A549 (cell line): ENCODE measurements around the gene TMEM163. TPM values are rescaled to one million over a fixed set of nuclear protein-coding genes. Genes with fewer than 3 reads are reported as not detected.

Source experiments
- ATAC-seq, 2 experiments: fragments of 200-7000 bp in 1 of 2; fragments of >200 bp in 1 of 2; cut with Nextera tagmentation in 1 of 2; cut with Tn5 transposase in 1 of 2; 3 replicates each; pipeline versions ENCODE4 v1.8.0 to v1.9.1; 2018 to 2020; ENCODE audit warnings: mild to moderate bottlenecking in 1 of 2, moderate library complexity in 1 of 2
- CTCF ChIA-PET: fragments of 300-600 bp; sonication (Branson Sonifier 250); formaldehyde crosslinking; extraction: SDS; loops from one replicate; lab custom pipeline; 2021; ENCODE audit warnings: antibody characterized with exemption, inconsistent platforms; lab: Yijun Ruan, JAX
- POLR2A ChIA-PET: fragments of 350-600 bp; formaldehyde crosslinking; extraction: SDS; loops from one replicate; lab custom pipeline; 2021; ENCODE audit warnings: antibody characterized with exemption, inconsistent platforms; lab: Yijun Ruan, JAX
- DNase-seq, 2 experiments: peaks; one replicate each; pipeline versions ENCODE4 v3.0.0 to v3.0.0-alpha.2; 2011 to 2016; ENCODE audit warnings: low read depth in 1 of 2, low spot score in 1 of 2
- FAIRE-seq: peaks from 2 replicates; lab custom pipeline; 2011; peaks lifted over from hg19 to GRCh38; lab: Jason Lieb, UNC
- H3K27ac ChIP-seq, 2 experiments: fragments of >200 bp; sonication (Bioruptor Twin); formaldehyde crosslinking; 3 replicates each; pipeline ENCODE4 v1.5.1; 2016 to 2017
- H3K4me1 ChIP-seq: fragments of >200 bp; sonication (Bioruptor Twin); formaldehyde crosslinking; 3 replicates; pipeline ENCODE4 v1.6.1; 2016
- H3K4me2 ChIP-seq: fragments of >200 bp; sonication (Bioruptor Twin); formaldehyde crosslinking; 3 replicates; pipeline ENCODE4 v1.6.1; 2016
- H3K4me3 ChIP-seq: fragments of >200 bp; sonication (Bioruptor Twin); formaldehyde crosslinking; 3 replicates; pipeline ENCODE4 v1.5.1; 2016
- H3K9me3 ChIP-seq: fragments of >200 bp; sonication (Bioruptor Twin); formaldehyde crosslinking; 3 replicates; pipeline ENCODE4 v1.6.1; 2016
- CBX2 ChIP-seq: fragments of 200-600 bp; sonication (generic); IDR thresholded peaks from 2 replicates; pipeline ENCODE4 v1.6.1; 2016; ENCODE audit warnings: low read depth, mild to moderate bottlenecking, borderline replicate concordance
- CBX8 ChIP-seq: fragments of 200-600 bp; sonication (generic); IDR thresholded peaks from 2 replicates; pipeline ENCODE4 v1.6.1; 2016
- CEBPB ChIP-seq, 2 experiments: fragments of >200 bp in 1 of 2; sonication (Bioruptor Twin) in 1 of 2; formaldehyde crosslinking in 1 of 2; IDR thresholded peaks; 2 replicates each; pipeline ENCODE4 v1.6.1; 2012 to 2016
- CHD2 ChIP-seq: fragments of 150-350 bp; IDR thresholded peaks from 2 replicates; pipeline ENCODE4 v1.6.1; 2014; ENCODE audit warnings: low read length; ENCODE audit not compliant: partially characterized antibody
- EHMT2 ChIP-seq: fragments of 200-600 bp; sonication (generic); IDR thresholded peaks from 2 replicates; pipeline ENCODE4 v1.6.1; 2016; ENCODE audit warnings: antibody characterized with exemption, low read depth, mild to moderate bottlenecking, moderate library complexity
- EP300 ChIP-seq, 2 experiments: fragments of >200 bp; sonication (Bioruptor Twin); formaldehyde crosslinking; IDR thresholded peaks; 2 replicates in 1 of 2; 3 replicates in 1 of 2; pipeline ENCODE4 v1.6.1; 2016 to 2017
- FOSB ChIP-seq: fragments of 250-450 bp; sonication (Bioruptor Pico); IDR thresholded peaks from 2 replicates; pipeline ENCODE4 v1.5.0; 2020; ENCODE audit warnings: mild to moderate bottlenecking, moderate library complexity
- FOXS1 ChIP-seq: fragments of 250-450 bp; sonication (Bioruptor Pico); IDR thresholded peaks from 2 replicates; pipeline ENCODE4 v1.5.0; 2020; ENCODE audit warnings: mild to moderate bottlenecking, moderate library complexity
- GATA3 ChIP-seq: IDR thresholded peaks from 2 replicates; pipeline ENCODE4 v1.6.1; 2012; ENCODE audit warnings: borderline replicate concordance
- HDAC2 ChIP-seq: fragments of 200-600 bp; sonication (generic); IDR thresholded peaks from 2 replicates; pipeline ENCODE4 v1.6.1; 2016
- HEYL ChIP-seq: fragments of 250-450 bp; sonication (Bioruptor Pico); IDR thresholded peaks from 2 replicates; pipeline ENCODE4 v1.8.0; 2021; ENCODE audit warnings: mild to moderate bottlenecking, moderate library complexity
- HOXA7 ChIP-seq: fragments of 250-450 bp; sonication (Bioruptor Pico); IDR thresholded peaks from 2 replicates; pipeline ENCODE4 v1.5.0; 2020; ENCODE audit warnings: mild to moderate bottlenecking, moderate library complexity
- HOXB5 ChIP-seq: fragments of 250-450 bp; sonication (Bioruptor Pico); IDR thresholded peaks from 2 replicates; pipeline ENCODE4 v1.5.0; 2020; ENCODE audit warnings: mild to moderate bottlenecking, moderate library complexity
- JUN ChIP-seq, 2 experiments: fragments of >200 bp; sonication (Bioruptor Twin); formaldehyde crosslinking; IDR thresholded peaks; 2 replicates in 1 of 2; 3 replicates in 1 of 2; pipeline ENCODE4 v1.6.1; 2016 to 2017
- JUNB ChIP-seq: fragments of >200 bp; sonication (Bioruptor Twin); formaldehyde crosslinking; IDR thresholded peaks from 2 replicates; pipeline ENCODE4 v1.6.1; 2016
- MAFK ChIP-seq: fragments of 450-650 bp; IDR thresholded peaks from 2 replicates; pipeline ENCODE4 v1.6.1; 2014; ENCODE audit not compliant: partially characterized antibody
- NPAS2 ChIP-seq: fragments of 250-450 bp; sonication (Bioruptor Pico); IDR thresholded peaks from 2 replicates; pipeline ENCODE4 v1.8.0; 2022; ENCODE audit warnings: mild to moderate bottlenecking, moderate library complexity, borderline replicate concordance
- NR3C1 ChIP-seq: fragments of >200 bp; sonication (Bioruptor Twin); formaldehyde crosslinking; IDR thresholded peaks from 3 replicates; pipeline ENCODE4 v1.6.1; 2017
- PHF8 ChIP-seq: fragments of 200-600 bp; sonication (generic); IDR thresholded peaks from 2 replicates; pipeline ENCODE4 v1.6.1; 2016; ENCODE audit warnings: low read depth, mild to moderate bottlenecking, antibody characterized with exemption, moderate library complexity, borderline replicate concordance
- POLR2A ChIP-seq: IDR thresholded peaks from 2 replicates; pipeline ENCODE4 v1.6.1; 2012; ENCODE audit warnings: mild to moderate bottlenecking, low read length
- RARB ChIP-seq: fragments of 250-450 bp; sonication (Bioruptor Pico); IDR thresholded peaks from 2 replicates; pipeline ENCODE4 v1.8.0; 2021; ENCODE audit warnings: mild to moderate bottlenecking, moderate library complexity
- RNF2 ChIP-seq: fragments of 200-600 bp; sonication (generic); IDR thresholded peaks from 2 replicates; pipeline ENCODE4 v1.6.1; 2016; ENCODE audit warnings: low read depth, mild to moderate bottlenecking, antibody characterized with exemption, moderate library complexity, borderline replicate concordance
- SMC3 ChIP-seq: fragments of >200 bp; sonication (Bioruptor Twin); formaldehyde crosslinking; IDR thresholded peaks from 3 replicates; pipeline ENCODE4 v1.6.1; 2018; ENCODE audit warnings: inconsistent platforms
- TFCP2L1 ChIP-seq: fragments of 250-450 bp; sonication (Bioruptor Pico); IDR thresholded peaks from 2 replicates; pipeline ENCODE4 v1.5.0; 2021; ENCODE audit warnings: mild to moderate bottlenecking
- TP53 ChIP-seq: fragments of 250-450 bp; sonication (Bioruptor Pico); IDR thresholded peaks from 2 replicates; pipeline ENCODE4 v1.5.0; 2021; ENCODE audit warnings: mild to moderate bottlenecking, moderate library complexity
- ZC3H11A ChIP-seq: fragments of 450-650 bp; IDR thresholded peaks from 2 replicates; pipeline ENCODE4 v1.6.1; 2014; ENCODE audit warnings: antibody characterized with exemption, mild to moderate bottlenecking
- ZNF302 ChIP-seq: fragments of 250-450 bp; sonication (Bioruptor Pico); IDR thresholded peaks from 2 replicates; pipeline ENCODE4 v1.9.0; 2021; ENCODE audit warnings: inconsistent platforms, mild to moderate bottlenecking, moderate library complexity
- ZSCAN20 ChIP-seq: fragments of 250-450 bp; sonication (Bioruptor Pico); IDR thresholded peaks from 2 replicates; pipeline ENCODE4 v1.8.0; 2022; ENCODE audit warnings: mild to moderate bottlenecking, moderate library complexity
- WGBS: methylation state at CpG from one replicate; pipeline ENCODE4 v1.1.6; 2017; ENCODE audit errors: missing lambda C conversion rate; 5-methylcytosine and 5-hydroxymethylcytosine counted together
- polyA plus RNA-seq, 4 experiments: library from polyadenylated mRNA; depleted of rRNA in 3 of 4; stranded (reverse); fragments of >200 nt; fragmentation: RNase III in 1 of 4; extraction: RNeasy Plus Mini Kit Qiagen cat#74134 plus additional on column Dnase treatment in 1 of 4; gene quantifications; 2 replicates in 3 of 4; 3 replicates in 1 of 4; pipeline ENCODE4 v1.2.3, GENCODE V29; 2011 to 2017
- TF ChIP-seq, protein P1 (sequence below): fragments of >200 bp; sonication (Bioruptor Twin); formaldehyde crosslinking; IDR thresholded peaks from 2 replicates; pipeline ENCODE4 v1.6.1; 2016
- TF ChIP-seq, protein P2 (sequence below): IDR thresholded peaks from 2 replicates; pipeline ENCODE4 v1.6.1; 2012
- TF ChIP-seq, protein P3 (sequence below): fragments of >200 bp; sonication (Bioruptor Twin); formaldehyde crosslinking; IDR thresholded peaks from 3 replicates; pipeline ENCODE4 v1.6.1; 2016
- TF ChIP-seq, protein P4 (sequence below): fragments of 250-450 bp; sonication (Bioruptor Pico); IDR thresholded peaks from 2 replicates; pipeline ENCODE4 v1.5.0; 2021; ENCODE audit warnings: mild to moderate bottlenecking, moderate library complexity, borderline replicate concordance
- TF ChIP-seq, protein P5 (sequence below): fragments of 150-350 bp; IDR thresholded peaks from 2 replicates; pipeline ENCODE4 v1.6.1; 2014; ENCODE audit warnings: low read depth, mild to moderate bottlenecking, low read length
- TF ChIP-seq, protein P6 (sequence below): IDR thresholded peaks from 2 replicates; pipeline ENCODE4 v1.6.1; 2012

TMEM163 gene
- polyA plus RNA-seq, 2 of the 4 experiments (the other 2 are of a cell fraction): not detected

DNA sequence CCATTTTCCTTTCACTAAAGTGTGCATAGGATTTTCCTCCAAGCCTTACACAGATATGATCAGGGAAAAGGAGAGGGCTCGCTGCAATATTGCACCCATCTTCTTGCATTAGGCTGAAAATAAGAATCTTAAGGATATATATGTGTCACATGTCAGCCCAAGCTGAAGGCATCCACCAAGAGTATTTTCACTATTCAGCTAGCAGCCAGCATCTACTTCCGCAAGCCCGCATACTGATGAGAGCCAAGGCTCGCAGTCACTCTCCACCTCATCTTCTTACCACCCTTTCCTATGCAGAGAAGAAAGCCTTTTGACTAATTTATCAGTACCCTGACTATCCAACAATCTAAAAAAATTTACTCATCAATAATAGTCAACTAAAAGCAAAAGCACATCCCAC lies 6.1 kb downstream of the TMEM163 start:
- WGBS: 70% methylated on average over 4 of the region's 4 CpGs
- TF ChIP-seq CHD2 (no peak), FOSB (no peak), GATA3 (no peak), SMC3 (no peak), EP300 (IDR thresholded peaks at IDR 0.05) (no peak), NPAS2 (CRISPR knock-in tag) (no peak), PHF8 (no peak), TFCP2L1 (CRISPR knock-in tag) (no peak), JUN (IDR thresholded peaks at IDR 0.05) (no peak), ZC3H11A (no peak), ZSCAN20 (CRISPR knock-in tag) (no peak), HDAC2 (no peak), FOXS1 (no peak), NR3C1 (no peak), HOXB5 (CRISPR knock-in tag) (no peak), POLR2A (no peak)
- TF ChIP-seq, protein P1, sequence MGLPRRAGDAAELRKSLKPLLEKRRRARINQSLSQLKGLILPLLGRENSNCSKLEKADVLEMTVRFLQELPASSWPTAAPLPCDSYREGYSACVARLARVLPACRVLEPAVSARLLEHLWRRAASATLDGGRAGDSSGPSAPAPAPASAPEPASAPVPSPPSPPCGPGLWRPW: no peak
- TF ChIP-seq, protein P2, sequence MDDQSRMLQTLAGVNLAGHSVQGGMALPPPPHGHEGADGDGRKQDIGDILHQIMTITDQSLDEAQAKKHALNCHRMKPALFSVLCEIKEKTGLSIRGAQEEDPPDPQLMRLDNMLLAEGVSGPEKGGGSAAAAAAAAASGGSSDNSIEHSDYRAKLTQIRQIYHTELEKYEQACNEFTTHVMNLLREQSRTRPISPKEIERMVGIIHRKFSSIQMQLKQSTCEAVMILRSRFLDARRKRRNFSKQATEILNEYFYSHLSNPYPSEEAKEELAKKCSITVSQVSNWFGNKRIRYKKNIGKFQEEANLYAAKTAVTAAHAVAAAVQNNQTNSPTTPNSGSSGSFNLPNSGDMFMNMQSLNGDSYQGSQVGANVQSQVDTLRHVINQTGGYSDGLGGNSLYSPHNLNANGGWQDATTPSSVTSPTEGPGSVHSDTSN: no peak
- TF ChIP-seq, protein P3, sequence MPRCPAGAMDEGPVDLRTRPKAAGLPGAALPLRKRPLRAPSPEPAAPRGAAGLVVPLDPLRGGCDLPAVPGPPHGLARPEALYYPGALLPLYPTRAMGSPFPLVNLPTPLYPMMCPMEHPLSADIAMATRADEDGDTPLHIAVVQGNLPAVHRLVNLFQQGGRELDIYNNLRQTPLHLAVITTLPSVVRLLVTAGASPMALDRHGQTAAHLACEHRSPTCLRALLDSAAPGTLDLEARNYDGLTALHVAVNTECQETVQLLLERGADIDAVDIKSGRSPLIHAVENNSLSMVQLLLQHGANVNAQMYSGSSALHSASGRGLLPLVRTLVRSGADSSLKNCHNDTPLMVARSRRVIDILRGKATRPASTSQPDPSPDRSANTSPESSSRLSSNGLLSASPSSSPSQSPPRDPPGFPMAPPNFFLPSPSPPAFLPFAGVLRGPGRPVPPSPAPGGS: no peak
- TF ChIP-seq, protein P4, sequence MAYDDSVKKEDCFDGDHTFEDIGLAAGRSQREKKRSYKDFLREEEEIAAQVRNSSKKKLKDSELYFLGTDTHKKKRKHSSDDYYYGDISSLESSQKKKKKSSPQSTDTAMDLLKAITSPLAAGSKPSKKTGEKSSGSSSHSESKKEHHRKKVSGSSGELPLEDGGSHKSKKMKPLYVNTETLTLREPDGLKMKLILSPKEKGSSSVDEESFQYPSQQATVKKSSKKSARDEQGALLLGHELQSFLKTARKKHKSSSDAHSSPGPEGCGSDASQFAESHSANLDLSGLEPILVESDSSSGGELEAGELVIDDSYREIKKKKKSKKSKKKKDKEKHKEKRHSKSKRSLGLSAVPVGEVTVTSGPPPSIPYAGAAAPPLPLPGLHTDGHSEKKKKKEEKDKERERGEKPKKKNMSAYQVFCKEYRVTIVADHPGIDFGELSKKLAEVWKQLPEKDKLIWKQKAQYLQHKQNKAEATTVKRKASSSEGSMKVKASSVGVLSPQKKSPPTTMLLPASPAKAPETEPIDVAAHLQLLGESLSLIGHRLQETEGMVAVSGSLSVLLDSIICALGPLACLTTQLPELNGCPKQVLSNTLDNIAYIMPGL (CRISPR knock-in tag): no peak
- no peak for DNase-seq
- H3K4me3 ChIP-seq: no peak overlapping the region
- H3K4me1 ChIP-seq: no peaks in the 10 kb centered on the region
- CTCF ChIA-PET: no interaction called here
- no peak overlapping the region for H3K27ac ChIP-seq
- H3K9me3 ChIP-seq: no peaks in the 10 kb centered on the region
- POLR2A ChIA-PET: no interaction called here
- no peak for ATAC-seq
- no peak for FAIRE-seq
- H3K4me2 ChIP-seq: no peak overlapping the region

DNA sequence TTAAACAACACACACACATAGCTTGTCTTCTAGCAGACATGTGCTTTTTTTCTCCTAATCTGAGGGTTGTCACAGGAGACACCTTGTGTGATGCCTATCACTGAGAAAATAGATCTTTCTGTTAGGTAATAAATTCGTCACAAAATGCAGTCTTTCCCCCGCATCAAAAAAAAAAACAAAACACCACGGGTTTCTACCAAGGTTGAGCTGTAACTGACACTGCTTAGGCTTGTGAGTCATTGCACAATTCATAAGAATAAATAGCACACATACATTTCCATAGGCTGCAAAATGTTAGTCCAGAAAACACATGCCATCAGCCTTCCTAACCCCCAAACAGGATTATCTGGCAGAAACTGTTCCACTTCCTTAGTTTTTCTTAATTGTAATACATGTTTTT lies 6.5 kb downstream of the TMEM163 start:
- 6% methylated on average over 3 of the region's 3 CpGs for WGBS

More for the DNA sequence above, 6.5 kb downstream of the TMEM163 start:
- POLR2A ChIA-PET: no interaction called here
- Histone ChIP-seq H3K27ac (no peak overlapping the region), H3K4me2 (no peak overlapping the region), H3K4me3 (no peak overlapping the region), H3K9me3 (no peaks in the 10 kb centered on the region), H3K4me1 (no peaks in the 10 kb centered on the region)
- ATAC-seq (no peak), DNase-seq (no peak), FAIRE-seq (no peak)
- CTCF ChIA-PET: no interaction called here
- no peak for TF ChIP-seq JUN (IDR thresholded peaks at IDR 0.05)
- no peak for TF ChIP-seq MAFK
- TF ChIP-seq FOSB: no peak
- TF ChIP-seq RNF2: no peak
- TF ChIP-seq TP53 (CRISPR knock-in tag): no peak
- TF ChIP-seq HOXA7 (CRISPR knock-in tag): no peak
- TF ChIP-seq CBX2: no peak
- TF ChIP-seq HEYL (CRISPR knock-in tag): no peak
- no peak for TF ChIP-seq NR3C1
- TF ChIP-seq PHF8: no peak
- no peak for TF ChIP-seq RARB
- no peak for TF ChIP-seq EHMT2
- TF ChIP-seq, protein P5, sequence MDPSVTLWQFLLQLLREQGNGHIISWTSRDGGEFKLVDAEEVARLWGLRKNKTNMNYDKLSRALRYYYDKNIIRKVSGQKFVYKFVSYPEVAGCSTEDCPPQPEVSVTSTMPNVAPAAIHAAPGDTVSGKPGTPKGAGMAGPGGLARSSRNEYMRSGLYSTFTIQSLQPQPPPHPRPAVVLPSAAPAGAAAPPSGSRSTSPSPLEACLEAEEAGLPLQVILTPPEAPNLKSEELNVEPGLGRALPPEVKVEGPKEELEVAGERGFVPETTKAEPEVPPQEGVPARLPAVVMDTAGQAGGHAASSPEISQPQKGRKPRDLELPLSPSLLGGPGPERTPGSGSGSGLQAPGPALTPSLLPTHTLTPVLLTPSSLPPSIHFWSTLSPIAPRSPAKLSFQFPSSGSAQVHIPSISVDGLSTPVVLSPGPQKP: no peak
- TF ChIP-seq ZNF302 (CRISPR knock-in tag): no peak
- TF ChIP-seq JUNB: no peak
- TF ChIP-seq, protein P6, sequence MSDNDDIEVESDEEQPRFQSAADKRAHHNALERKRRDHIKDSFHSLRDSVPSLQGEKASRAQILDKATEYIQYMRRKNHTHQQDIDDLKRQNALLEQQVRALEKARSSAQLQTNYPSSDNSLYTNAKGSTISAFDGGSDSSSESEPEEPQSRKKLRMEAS: no peak
- TF ChIP-seq, protein P2: no peak
- no peak for TF ChIP-seq CBX8
- TF ChIP-seq CEBPB (IDR thresholded peaks at IDR 0.05): no peak
